ENCODE results near the gene CD59.
"Not testable (repeated sequence)": the region's sequence is repeated elsewhere in the genome, so short reads cannot be mapped to it uniquely, and the experiment has no call there.

The CD59 gene

DNA sequence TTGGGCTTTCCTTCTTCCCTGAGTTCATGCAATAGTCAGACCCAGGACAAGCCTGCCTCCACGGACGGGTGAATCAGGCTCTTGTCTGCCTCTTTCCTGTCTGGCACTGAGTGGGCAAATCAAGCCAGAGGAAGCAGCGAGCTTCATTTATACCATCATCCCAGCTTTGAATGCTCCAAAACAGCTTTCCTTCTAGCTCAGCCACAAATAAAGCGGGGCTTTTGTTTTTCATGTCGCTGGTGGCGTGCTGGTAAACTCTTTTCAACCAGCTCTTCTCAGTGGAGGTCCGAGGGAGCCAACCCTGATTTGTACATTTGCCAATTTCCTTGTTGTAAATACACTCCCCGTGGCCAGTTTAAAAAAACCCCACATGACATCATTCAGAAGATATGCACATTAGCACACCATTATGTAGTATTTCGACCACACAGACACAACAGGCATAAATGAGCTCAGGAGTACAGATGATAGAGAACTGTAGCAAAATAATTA is 44.2 kb downstream of the CD59 start:
- DNase-seq = peak in 1 of 2 donors; percentile 30

GRCh38 chr11:33691066-33691864 is 45.0 kb downstream of the CD59 start:
- no peak for DNase-seq

DNA sequence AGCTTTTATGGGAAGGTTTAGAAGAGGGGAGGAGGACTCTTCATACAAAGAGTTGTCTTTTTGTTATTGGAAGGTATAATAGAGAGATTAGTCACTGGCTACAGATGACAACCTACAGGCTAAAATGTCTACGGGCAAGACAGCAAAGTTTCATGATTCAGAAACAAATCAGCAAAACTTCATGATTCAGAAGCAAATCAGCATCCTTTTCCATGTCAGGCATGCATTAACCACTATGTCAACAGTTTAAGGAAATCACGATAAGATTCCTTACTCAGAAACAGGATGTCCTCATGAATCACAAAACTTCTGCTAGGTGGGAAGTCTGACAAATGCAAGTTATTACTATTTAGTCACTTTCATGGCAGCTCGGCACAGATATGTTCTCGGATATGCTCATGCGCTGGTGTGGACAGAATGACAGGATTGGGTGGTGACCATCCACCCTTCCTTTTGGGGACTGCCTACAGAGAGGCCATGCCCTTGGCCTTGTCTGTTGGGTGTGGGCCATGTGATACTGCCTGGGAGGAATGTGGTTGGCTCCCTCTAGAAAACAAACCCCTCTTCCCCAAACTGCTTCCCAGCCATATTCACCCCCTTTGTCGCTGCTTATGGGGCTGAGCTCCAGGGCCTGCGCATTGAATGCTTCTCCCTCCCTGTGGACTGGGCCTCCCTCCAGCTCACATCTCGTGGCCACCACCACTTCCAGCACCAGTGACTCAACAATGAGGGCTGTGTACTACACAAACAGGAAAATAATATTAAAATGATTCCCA is 45.7 kb downstream of the CD59 start:
- DNase-seq = peak; percentile 14 to 26

GRCh38 chr11:33689501-33689900 is 46.7 kb downstream of the CD59 start:
- no peak for DNase-seq

DNA sequence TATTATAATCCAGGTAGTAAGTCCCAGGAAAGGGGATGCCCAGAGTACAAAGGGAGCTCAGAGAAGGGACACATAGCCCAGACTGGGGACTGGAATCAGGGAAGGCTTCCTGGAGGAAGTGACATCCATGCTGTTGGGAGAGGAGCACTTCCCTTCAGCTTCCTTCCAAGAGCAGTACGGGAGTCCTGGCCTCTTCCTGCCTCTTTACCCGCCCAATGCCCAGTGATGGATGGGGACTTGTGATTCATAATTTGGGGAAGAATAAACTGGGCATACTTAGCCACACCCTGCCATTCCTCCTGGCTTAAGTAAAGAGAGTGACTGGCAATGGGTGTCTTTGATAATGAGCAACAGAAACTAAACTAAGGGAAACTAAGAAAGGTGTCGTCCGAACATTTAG is 47.1 kb downstream of the CD59 start:
- DNase-seq = no peak

GRCh38 chr11:33687733-33688479 is 48.3 kb downstream of the CD59 start:
- peak; percentile 18 to 56 for DNase-seq

DNA sequence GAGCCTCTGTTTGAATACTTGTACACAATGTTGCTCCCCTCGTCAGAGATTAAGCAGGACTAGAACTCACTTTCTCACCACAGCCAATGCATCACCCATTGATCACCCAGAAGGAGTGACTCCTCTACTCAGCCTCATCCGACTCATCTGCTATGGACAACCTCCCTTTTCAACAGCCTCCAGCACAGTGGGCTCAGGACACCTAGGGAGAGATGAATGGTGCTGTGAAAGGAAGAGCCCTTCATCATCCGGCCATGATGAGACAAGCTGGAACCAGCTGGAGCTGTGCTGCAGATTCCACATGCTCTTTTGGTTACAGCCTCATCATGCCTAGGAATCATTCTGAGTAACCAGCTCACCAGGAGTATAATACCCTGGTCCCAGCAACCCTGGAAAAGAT is 51.1 kb downstream of the CD59 start:
- DNase-seq = no peak

GRCh38 chr11:33684003-33684706 is 52.1 kb downstream of the CD59 start:
- DNase-seq = no peak

GRCh38 chr11:33682446-33682845 is 53.8 kb downstream of the CD59 start:
- no peak for DNase-seq

DNA sequence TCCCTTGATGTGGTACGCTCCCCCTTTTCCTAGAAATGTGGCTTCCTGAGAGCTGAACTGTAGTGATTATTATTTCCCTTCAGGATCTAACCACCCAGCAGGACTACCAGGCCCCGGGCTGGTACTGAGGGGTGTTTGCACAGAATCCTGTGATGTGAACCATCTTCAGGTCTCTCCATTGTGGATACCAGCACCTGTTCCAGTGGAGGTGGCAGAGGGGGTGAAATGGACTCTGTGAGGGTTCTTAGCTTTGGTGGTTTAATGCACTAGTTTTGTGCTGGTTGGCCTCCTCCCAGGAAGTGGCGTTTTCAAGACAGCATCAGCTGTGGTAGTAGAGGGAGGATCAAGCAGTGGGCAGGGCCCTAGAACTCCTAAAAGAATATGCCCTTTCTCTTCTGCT is 54.2 kb downstream of the CD59 start:
- no peak for DNase-seq

DNA sequence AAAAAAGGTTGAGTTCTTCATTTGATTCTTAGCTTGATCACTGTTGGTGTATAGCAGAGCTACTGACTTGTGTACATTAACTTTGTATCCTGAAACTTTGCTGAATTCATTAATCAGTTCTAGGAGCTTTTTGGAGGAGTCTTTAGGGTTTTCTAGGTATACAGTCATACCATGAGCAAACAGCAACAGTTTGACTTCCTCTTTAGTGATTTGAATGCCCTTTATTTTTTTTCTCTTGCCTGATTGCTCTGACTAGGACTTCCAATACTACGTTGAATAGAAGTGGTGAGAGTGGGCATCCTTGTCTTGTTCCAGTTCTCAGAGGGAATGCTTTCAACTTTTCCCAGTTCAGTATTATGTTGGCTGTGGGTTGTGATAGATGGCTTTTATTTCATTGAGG is 57.6 kb downstream of the CD59 start:
- not testable (repeated sequence) for DNase-seq

DNA sequence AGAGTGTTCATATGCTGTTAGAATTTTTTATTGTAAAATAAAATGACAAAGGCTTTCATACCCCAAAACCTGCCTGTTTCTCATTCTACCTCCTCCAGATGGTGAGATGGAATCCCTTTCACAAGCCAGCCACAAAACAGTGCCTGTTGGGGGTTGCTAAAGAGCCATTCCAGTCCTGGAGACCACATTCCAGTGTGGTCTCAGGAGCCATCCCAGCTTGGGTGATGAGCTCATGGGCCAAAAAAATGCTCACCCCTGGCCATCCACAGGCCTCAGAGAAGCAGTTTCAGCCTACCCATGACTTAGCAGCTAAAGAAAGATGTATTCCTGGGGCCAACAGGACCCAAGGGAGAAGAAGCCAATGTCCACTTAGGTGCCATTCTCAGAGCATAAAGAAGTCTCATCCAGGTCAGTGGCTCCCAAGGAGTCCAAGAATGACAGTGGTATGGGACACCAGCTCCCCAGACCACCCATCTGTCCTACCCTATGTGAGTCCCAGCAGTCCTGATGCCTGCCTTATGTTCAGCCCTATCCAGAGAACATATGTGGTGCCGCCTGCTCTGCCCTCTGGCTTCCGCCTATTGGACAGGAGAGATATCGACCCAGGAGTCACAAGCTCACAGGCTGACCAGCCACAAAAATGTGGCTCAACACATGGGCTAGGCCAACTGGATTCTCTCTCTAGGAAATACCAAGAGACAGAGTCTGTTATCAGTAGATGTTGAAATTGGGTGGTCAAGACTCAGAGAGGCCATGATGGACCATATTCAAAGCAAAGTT is 62.0 kb downstream of the CD59 start:
- no peak for DNase-seq

- no peak for DNase-seq
These were observed 64.0 kb downstream of the CD59 start for GRCh38 chr11:33672273-33672672.

DNA sequence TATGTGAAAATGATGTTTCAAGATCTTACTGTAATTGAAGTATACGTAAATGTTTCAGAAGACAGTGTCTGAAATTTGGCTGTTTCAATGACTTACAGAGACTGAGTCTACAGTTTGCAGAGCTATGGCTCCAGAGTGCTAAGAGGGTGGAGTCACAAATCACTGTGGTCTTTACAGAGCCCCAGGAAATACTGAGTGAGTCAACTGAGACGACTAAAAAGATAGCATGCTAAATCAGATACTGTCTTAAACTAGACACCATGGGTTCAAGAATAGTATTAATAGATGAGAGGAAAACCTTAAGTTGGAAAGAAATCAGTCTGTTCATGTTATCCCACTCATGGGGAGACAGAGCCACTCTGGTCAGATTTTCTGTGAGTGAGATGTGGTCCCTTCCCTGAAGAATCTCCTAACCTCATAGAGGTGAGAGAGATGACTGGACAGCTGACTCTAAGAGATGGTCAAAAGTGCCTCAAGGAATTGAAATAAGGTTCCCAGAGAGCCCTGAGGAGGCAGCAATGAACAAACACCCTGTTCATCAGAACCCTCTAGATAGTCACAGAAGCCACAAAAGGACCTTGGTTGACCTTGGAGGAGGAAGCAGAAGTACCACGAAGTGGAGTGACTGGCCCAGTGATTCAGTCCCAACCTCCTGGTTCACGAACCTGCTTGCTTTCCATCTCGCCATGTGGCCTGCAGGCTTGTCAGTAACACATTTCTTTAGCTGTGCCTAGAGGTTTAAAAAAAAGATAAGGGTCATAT is 65.8 kb downstream of the CD59 start:
- no peak for DNase-seq

- DNase-seq = no peak
These were observed 66.5 kb downstream of the CD59 start for GRCh38 chr11:33669598-33670249.

DNA sequence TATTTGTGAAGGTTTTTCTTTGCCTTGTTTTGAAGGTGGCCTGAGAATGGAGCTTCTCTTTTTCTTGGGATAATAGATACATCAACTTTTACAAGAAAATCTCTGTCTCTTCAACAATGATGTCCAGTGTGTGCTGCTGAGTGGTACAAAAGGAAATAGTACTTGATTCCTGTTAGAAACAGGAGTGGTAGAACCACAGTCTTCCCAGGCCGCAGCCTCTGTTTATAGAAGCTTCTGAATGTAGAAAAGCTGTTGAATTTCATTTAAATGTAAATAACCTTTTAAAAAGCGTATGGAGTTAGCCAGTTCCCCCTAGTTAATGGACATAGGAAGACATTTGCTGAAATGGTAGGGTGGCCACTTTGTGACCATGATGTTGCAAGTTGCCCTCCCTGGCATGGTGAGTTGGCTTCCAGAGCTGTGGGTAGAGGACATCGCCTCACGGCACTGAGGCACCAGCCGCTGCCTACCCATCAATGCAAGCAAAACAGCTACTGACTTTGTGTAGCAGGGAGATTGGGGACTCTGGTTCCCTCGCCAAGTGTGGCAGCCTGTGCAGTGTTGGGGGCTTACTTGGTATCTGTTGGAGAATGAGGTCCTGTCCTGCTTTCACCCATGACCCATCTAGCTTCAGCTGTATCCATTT is 67.1 kb downstream of the CD59 start:
- no peak for DNase-seq

- DNase-seq = no peak
These were observed 67.8 kb downstream of the CD59 start for GRCh38 chr11:33668468-33668825.

GRCh38 chr11:33667819-33668467 is 68.3 kb downstream of the CD59 start:
- no peak for DNase-seq

DNA sequence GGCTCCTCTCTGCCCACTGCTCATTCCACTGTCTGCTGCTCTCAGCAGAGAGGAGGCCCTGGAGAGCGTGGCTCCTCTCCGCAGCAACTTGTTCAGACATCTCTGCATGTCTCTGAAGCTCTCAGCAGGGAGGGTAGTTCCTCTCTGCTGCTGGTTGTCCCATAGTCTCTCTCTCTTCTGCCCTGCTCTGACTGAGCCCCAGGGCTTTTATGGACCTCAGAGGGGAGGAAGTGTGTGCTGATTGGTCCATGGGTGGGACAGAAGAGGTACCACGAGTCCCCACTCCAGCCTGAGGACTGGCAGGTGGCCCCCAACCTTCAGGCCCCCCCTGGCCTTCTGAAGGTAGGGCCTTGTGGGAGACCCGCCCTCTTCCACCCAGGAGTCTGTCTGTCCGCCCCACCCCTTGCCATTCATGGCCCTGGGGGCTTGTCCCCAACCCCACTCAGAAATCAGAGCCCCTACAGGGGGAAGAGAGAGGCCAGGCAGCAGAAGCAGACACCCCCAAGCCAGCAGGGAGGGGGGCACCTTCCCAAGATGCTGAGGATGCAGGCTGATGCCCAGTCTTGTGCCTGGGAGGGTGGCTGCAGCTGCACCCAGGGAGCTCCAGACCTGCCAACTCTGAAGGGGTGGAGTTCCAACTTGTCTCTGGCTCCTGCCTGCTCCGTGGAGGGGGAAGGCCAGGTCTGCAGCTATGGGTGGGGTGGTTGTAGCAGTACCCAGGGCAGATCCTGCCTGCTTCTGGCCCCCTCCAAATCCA is 70.7 kb downstream of the CD59 start:
- DNase-seq = no peak
